Mesothelial cell of epicardium (in vitro differentiated cells): Measurements from ENCODE around the gene SYTL3. TPM values are rescaled to one million over a fixed set of nuclear protein-coding genes. Genes with fewer than 3 reads are reported as not detected.
"Not testable (repeated sequence)": the region's sequence is repeated elsewhere in the genome, so short reads cannot be mapped to it uniquely, and the experiment has no call there.

Experiments used
- DNase-seq, 2 experiments: peaks; one replicate each; pipeline ENCODE4 v3.0.0; 2021; ENCODE audit warnings: low spot score in 2 of 2; ENCODE audit not compliant: unreplicated experiment in 2 of 2
- H3K27ac Mint-ChIP-seq: 2 replicates; pipeline ENCODE4 v1.8.0; 2021; ENCODE audit warnings: mixed read lengths
- H3K27me3 Mint-ChIP-seq: 2 replicates; pipeline ENCODE4 v1.8.0; 2021; ENCODE audit warnings: low read depth, mixed read lengths
- H3K36me3 Mint-ChIP-seq: 2 replicates; pipeline ENCODE4 v1.8.0; 2021; ENCODE audit warnings: mixed read lengths
- H3K4me1 Mint-ChIP-seq: 2 replicates; pipeline ENCODE4 v1.8.0; 2021; ENCODE audit warnings: mixed read lengths
- H3K4me3 Mint-ChIP-seq: 2 replicates; pipeline ENCODE4 v1.8.0; 2021; ENCODE audit warnings: mild to moderate bottlenecking, moderate library complexity, mixed read lengths
- H3K9me3 Mint-ChIP-seq: 2 replicates; pipeline ENCODE4 v1.8.0; 2021; ENCODE audit warnings: mixed read lengths
- CTCF ChIP-seq: fragments of 200-600 bp; sonication (generic); IDR thresholded peaks from one replicate; pipeline ENCODE4 v1.5.0; 2021; ENCODE audit warnings: antibody characterized with exemption; ENCODE audit not compliant: unreplicated experiment
- total RNA-seq: library from RNA; stranded (reverse); gene quantifications from 3 replicates; pipeline ENCODE4 v1.2.1, GENCODE V29; 2021

The SYTL3 gene
- total RNA-seq, 1 donor from 2014 or later, result 6.1 TPM

DNA sequence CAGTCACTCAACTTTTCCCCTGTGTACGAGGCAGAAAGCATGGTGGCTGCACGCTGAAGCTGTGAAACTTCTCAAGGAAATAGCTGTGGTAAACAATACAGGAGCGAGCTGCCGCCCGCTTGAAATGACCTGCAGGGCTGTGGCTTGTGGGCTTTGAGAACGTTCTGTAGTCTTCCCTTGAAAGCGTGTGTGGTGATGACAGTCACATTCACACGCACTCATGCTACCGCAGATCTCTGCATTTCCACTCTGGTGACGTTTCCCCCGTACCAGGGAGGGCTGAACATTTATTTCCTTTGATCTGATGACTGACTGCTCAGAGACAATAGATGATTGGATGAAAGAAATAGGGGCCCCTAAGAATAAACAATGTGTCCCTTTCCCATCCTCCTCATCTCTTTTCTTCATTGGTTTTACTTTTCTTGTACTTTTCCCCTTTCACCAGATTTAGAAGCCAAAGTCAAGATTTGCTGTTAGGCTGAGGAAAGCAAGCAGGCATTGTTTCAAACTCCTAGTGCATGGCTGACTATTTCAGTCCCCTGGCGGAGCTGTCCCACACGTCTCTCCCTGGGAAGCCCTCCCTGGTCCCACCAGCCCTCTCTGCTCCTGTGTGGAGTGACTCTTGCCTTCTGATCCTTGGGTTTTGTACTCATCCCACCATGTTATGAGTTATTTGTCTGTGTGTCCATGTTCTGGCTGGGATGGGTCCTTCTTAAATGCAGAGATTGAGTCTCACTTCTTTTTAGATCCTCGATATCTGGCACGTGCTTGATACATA, 3.9 kb downstream of the SYTL3 start:
- Mint-ChIP-seq H3K4me1 (peaks cover 37% of the 10 kb centered on the region), H3K36me3 (no peaks in the 10 kb centered on the region), H3K27ac (peak overlapping the region; percentile 87), H3K27me3 (no peaks in the 10 kb centered on the region), H3K9me3 (no peaks in the 10 kb centered on the region), H3K4me3 (no peak overlapping the region)
- DNase-seq, result no peak
- no peak for TF ChIP-seq CTCF

- peaks cover 35% of the 10 kb centered on the region for H3K4me1 Mint-ChIP-seq
- H3K27ac Mint-ChIP-seq, result peak overlapping the region; percentile 87
- H3K27me3 Mint-ChIP-seq, result no peaks in the 10 kb centered on the region
- no peaks in the 10 kb centered on the region for H3K36me3 Mint-ChIP-seq
- peak in 1 of 2 experiments; percentile 54 for DNase-seq
- no peak overlapping the region for H3K4me3 Mint-ChIP-seq
- no peaks in the 10 kb centered on the region for H3K9me3 Mint-ChIP-seq
- TF ChIP-seq CTCF, result no peak
Observed at GRCh38 chr6:158654498-158654897, 4.6 kb downstream of the SYTL3 start.

DNA sequence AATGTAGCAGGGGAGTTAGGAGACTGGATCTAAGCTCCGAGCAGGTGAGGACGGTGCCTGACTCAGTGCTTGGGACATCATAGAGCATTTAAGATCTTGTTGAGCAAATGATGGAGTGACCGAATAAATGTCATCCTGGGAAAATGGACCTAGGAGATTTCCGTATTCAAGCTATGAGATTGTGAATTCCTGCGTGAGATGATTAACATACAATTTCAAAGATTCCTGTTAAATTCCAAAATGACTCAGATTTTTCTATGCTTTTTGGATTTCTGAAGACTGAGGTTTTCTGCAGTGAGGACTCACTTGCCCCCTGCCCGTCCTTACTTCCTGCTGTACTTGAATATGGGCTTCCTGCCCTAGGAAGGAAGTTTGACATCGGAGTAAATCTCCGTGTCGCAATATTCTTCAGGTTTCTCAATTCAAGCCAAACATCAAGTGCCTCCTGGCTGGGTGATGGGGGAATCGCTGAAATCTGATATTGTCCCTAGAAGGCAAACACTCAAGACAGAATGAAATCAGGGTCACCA, 5.2 kb downstream of the SYTL3 start:
- Mint-ChIP-seq H3K36me3 (no peaks in the 10 kb centered on the region), H3K27ac (peak overlapping the region; percentile 87), H3K4me3 (no peak overlapping the region), H3K4me1 (peaks cover 30% of the 10 kb centered on the region), H3K9me3 (no peaks in the 10 kb centered on the region), H3K27me3 (no peaks in the 10 kb centered on the region)
- no peak for TF ChIP-seq CTCF
- no peak for DNase-seq

GRCh38 chr6:158655569-158656450, 6.0 kb downstream of the SYTL3 start:
- Mint-ChIP-seq H3K27ac (peak overlapping the region; percentile 87), H3K9me3 (no peaks in the 10 kb centered on the region), H3K27me3 (no peaks in the 10 kb centered on the region), H3K4me1 (peaks cover 35% of the 10 kb centered on the region), H3K36me3 (no peaks in the 10 kb centered on the region), H3K4me3 (no peak overlapping the region)
- no peak for TF ChIP-seq CTCF
- no peak for DNase-seq

- peak overlapping the region; percentile 66 for H3K27ac Mint-ChIP-seq
- H3K4me3 Mint-ChIP-seq, DNase-seq, H3K27me3 Mint-ChIP-seq, H3K9me3 Mint-ChIP-seq, H3K36me3 Mint-ChIP-seq: not testable (repeated sequence)
- H3K4me1 Mint-ChIP-seq, result peaks cover 37% of the 10 kb centered on the region
Observed at GRCh38 chr6:158656986-158657385, 7.1 kb downstream of the SYTL3 start.

- Mint-ChIP-seq H3K9me3 (no peaks in the 10 kb centered on the region), H3K36me3 (no peaks in the 10 kb centered on the region), H3K4me1 (peaks cover 50% of the 10 kb centered on the region), H3K4me3 (no peak overlapping the region), H3K27me3 (no peaks in the 10 kb centered on the region), H3K27ac (no peak overlapping the region)
- peak; percentile 36 for TF ChIP-seq CTCF
- DNase-seq, result no peak
Observed at GRCh38 chr6:158660333-158660754, 10.5 kb downstream of the SYTL3 start.
